Lower leg skin (tissue), 3 donors: ENCODE measurements around the gene ZFX.

Source experiments
- CTCF ChIP-seq, 3 donors: fragments of 450-650 bp; IDR thresholded peaks; one replicate each; pipeline ENCODE4 v1.5.1; 2016; ENCODE audit warnings: antibody characterized with exemption in 3 of 3, mild to moderate bottlenecking in 3 of 3, moderate library complexity in 2 of 3
- POLR2A ChIP-seq, 2 donors: fragments of 450-650 bp; IDR thresholded peaks; one replicate each; pipeline ENCODE4 v1.6.1; 2016 to 2017; ENCODE audit warnings: antibody characterized with exemption in 2 of 2, mild to moderate bottlenecking in 1 of 2, moderate library complexity in 1 of 2

GRCh38 chrX:24264383-24264782, 114.9 kb downstream of the ZFX start:
- TF ChIP-seq CTCF (IDR thresholded peaks at IDR 0.05) (no peak), POLR2A (IDR thresholded peaks at IDR 0.05) (no peak)
